ENCODE results near the gene ATG4C.

DNA sequence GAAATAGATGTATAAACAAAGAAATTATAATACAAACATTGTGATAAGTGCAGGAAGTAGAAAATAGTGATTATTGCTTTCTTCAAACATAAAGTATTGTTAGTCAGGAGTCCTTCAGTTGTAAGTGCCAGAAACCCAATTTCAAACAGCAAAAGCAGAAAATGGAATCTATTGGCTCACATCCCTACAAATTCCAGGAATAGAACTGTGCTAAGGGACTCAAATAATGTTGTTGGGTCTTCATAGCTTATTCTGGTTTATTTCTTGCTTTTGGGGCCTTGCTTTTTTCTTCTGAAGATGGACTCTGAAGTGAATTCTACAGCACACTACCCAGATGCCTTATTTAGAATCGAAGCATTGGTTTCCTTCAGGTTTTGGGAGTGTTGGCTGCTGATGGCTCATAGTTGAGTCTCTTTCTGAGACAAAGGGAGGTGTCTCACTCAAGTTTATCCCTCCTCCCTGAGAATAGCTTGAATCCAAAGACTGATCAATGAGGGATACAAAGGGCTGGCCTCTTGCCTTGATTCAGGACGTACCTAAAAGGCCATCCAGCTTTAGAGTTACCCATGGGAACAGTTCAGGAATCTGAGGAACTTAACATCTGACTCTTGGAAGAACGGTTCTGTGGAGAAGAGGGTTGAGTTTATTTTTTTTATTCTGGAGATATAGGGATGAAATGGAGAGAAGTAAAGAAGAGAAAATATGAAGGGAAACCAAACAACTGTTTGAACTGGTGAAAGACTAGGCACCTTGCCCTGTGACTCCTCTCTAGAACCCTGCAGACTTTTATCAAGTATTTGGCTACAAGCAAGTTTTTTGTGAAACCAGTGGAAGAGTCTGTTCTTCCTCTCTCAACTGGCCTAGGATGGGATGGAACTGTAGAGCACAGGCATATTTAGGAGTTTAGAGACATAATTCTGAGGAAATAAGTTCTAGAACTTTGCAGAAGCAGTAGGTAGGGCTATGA is 39.0 kb upstream of the ATG4C start:
- TF ChIP-seq POLR2AphosphoS5 (IDR thresholded peaks at IDR 0.05) (no peak), POLR2A (IDR thresholded peaks at IDR 0.05) (no peak)

Measured in breast epithelium (tissue), 3 donors.